ENCODE results near the gene RFC2. TPM values are rescaled to one million over a fixed set of nuclear protein-coding genes. Genes with fewer than 3 reads are reported as not detected.

The RFC2 gene
- total and polyA plus RNA-seq, 2 of the 8 experiments (the other 6 are each of a cell fraction or from before 2014, with no cell fraction given) = 52.9 to 85.4 TPM

- TF ChIP-seq NRF1 (IDR thresholded peaks at IDR 0.05; ENCODE audit: low read depth, low read length) (no peak), ZNF274 (IDR thresholded peaks at IDR 0.05; ENCODE audit: borderline replicate concordance, extremely low read depth, low read length) (no peak), CHD2 (IDR thresholded peaks at IDR 0.05; ENCODE audit: low read length) (no peak), CBX8 (IDR thresholded peaks at IDR 0.05; ENCODE audit: borderline replicate concordance, low read depth, low read length) (no peak), SP4 (IDR thresholded peaks at IDR 0.05; ENCODE audit: low read length) (no peak), MAFK (IDR thresholded peaks at IDR 0.05; ENCODE audit: low read depth, low read length) (no peak), BACH1 (IDR thresholded peaks at IDR 0.05; ENCODE audit: low read length) (no peak), CTBP2 (IDR thresholded peaks at IDR 0.05; ENCODE audit: borderline replicate concordance, insufficient read depth, insufficient read length, low read length) (peak; percentile 69), KDM4A (IDR thresholded peaks at IDR 0.05; ENCODE audit: low read depth, low read length, severe bottlenecking) (peak; percentile 40), PHF8 (conservative IDR thresholded peaks at IDR 0.05; ENCODE audit: low read depth, low read length) (peak; percentile 62), SP1 (IDR thresholded peaks at IDR 0.05; ENCODE audit: low read depth, low read length) (0 out of 2 replicates have a peak, but pooled peaks have one; percentile 31), HDAC2 (IDR thresholded peaks at IDR 0.05; ENCODE audit: borderline replicate concordance in 1 of 2, low read depth in 2 of 2, low read length in 2 of 2) (no peak), POLR2A (IDR thresholded peaks at IDR 0.05; ENCODE audit: control extremely low read depth in 1 of 2, low read depth in 2 of 2, low read length in 2 of 2) (peak in 1 of 2 experiments; percentile 34; a peak in 1 of 3 replicates), CREB1 (IDR thresholded peaks at IDR 0.05) (peak; percentile 38; the same call in 1 of the 2 replicates), BRCA1 (IDR thresholded peaks at IDR 0.05; ENCODE audit: low read depth, low read length) (no peak), GABPA (IDR thresholded peaks at IDR 0.05; ENCODE audit: borderline replicate concordance, insufficient read depth, low read length) (no peak), SAP30 (IDR thresholded peaks at IDR 0.05; ENCODE audit: insufficient read depth, insufficient replicate concordance, low read length) (no peak), KDM1A (IDR thresholded peaks at IDR 0.05; ENCODE audit: borderline replicate concordance, low read length) (no peak), KDM5A (IDR thresholded peaks at IDR 0.05; ENCODE audit: low read length) (no peak)
Observed at GRCh38 chr7:74289018-74289658, 34.9 kb upstream of the RFC2 start, which contains the start of gene CLIP2 (continued).

Measured in H1 (cell line).